B cell (primary cell): ENCODE data around the gene PHRF1. TPM values are rescaled to one million over a fixed set of nuclear protein-coding genes. Genes with fewer than 3 reads are reported as not detected.

Source experiments
- ATAC-seq: fragments of 200-7000 bp; cut with Tn5 transposase; one replicate; pipeline ENCODE4 v1.10.0; 2021; ENCODE audit warnings: low read depth, mild to moderate bottlenecking, moderate number of reproducible peaks, moderate library complexity
- CTCF ChIA-PET: fragments of 350-600 bp; sonication (Branson Sonifier 250); formaldehyde crosslinking; loops from one replicate; lab custom pipeline; 2021; ENCODE audit warnings: antibody characterized with exemption, inconsistent platforms; lab: Charles Lee
- POLR2A ChIA-PET: fragments of 350-600 bp; sonication (Branson Sonifier 250); formaldehyde crosslinking; loops from one replicate; lab custom pipeline; 2021; ENCODE audit warnings: antibody characterized with exemption; lab: Charles Lee
- DNase-seq: peaks from one replicate; pipeline ENCODE4 v3.0.0; 2013
- H2AFZ ChIP-seq: 2 replicates; pipeline ENCODE4 v1.6.1; 2012; ENCODE audit warnings: mild to moderate bottlenecking, low read depth, low read length; ENCODE audit not compliant: insufficient read depth, poor library complexity, severe bottlenecking
- H3K27ac ChIP-seq, 2 donors: 1 replicate in 1 of 2; 2 replicates in 1 of 2; pipeline ENCODE4 v1.5.1; 2012 to 2013; ENCODE audit warnings: low read length in 2 of 2, mild to moderate bottlenecking in 2 of 2, moderate library complexity in 1 of 2
- H3K27me3 ChIP-seq, 4 experiments: fragments of 200-600 bp in 1 of 4; sonication (generic) in 1 of 4; replicated peaks in 1 of 4; 1 replicate in 2 of 4; 2 replicates in 2 of 4; pipeline versions ENCODE4 v1.6.1 to v1.7.0; 2013 to 2016; ENCODE audit warnings: low read length in 3 of 4, mild to moderate bottlenecking in 2 of 4, mixed read lengths in 1 of 4, moderate library complexity in 1 of 4; ENCODE audit not compliant: insufficient read depth in 4 of 4, control insufficient read depth in 3 of 4; ENCODE audit errors: control extremely low read depth in 1 of 4
- H3K36me3 ChIP-seq, 2 experiments: replicated peaks in 1 of 2; 1 replicate in 1 of 2; 2 replicates in 1 of 2; pipeline versions ENCODE4 v1.6.1 to v1.7.1; 2013; ENCODE audit warnings: low read length in 1 of 2; ENCODE audit not compliant: insufficient read depth in 2 of 2, control insufficient read depth in 1 of 2; ENCODE audit errors: control extremely low read depth in 1 of 2, extremely low read depth in 1 of 2
- H3K4me1 ChIP-seq, 2 donors: fragments of 200-600 bp in 1 of 2; sonication (generic) in 1 of 2; 1 replicate in 1 of 2; 2 replicates in 1 of 2; pipeline versions ENCODE4 v1.5.1 to v1.6.1; 2013 to 2017; ENCODE audit warnings: low read length in 2 of 2; ENCODE audit not compliant: control insufficient read depth in 2 of 2, insufficient read depth in 2 of 2
- H3K4me2 ChIP-seq: replicated peaks from 2 replicates; pipeline ENCODE3; 2012; ENCODE audit warnings: mild to moderate bottlenecking, low read depth, low read length; ENCODE audit not compliant: poor library complexity, severe bottlenecking
- H3K4me3 ChIP-seq, 5 experiments: fragments of 200-600 bp in 1 of 5; sonication (generic) in 1 of 5; 1 replicate in 3 of 5; 2 replicates in 2 of 5; pipeline versions ENCODE4 v1.5.1 to v1.7.0; 2011 to 2016; ENCODE audit warnings: low read length in 4 of 5, mild to moderate bottlenecking in 4 of 5, low read depth in 2 of 5, control low read depth in 1 of 5, moderate library complexity in 1 of 5; ENCODE audit not compliant: insufficient read depth in 1 of 5; ENCODE audit errors: control extremely low read depth in 1 of 5, extremely low read depth in 1 of 5
- H3K79me2 ChIP-seq: fragments of 200-600 bp; sonication (generic); one replicate; pipeline ENCODE4 v1.6.0; 2016; ENCODE audit warnings: low read length; ENCODE audit not compliant: control insufficient read depth, insufficient read depth
- H3K9ac ChIP-seq: fragments of 200-600 bp; sonication (generic); 2 replicates; pipeline ENCODE4 v1.6.1; 2017; ENCODE audit warnings: mild to moderate bottlenecking, low read length, moderate library complexity
- H3K9me3 ChIP-seq, 3 donors: one replicate each; pipeline versions ENCODE4 v1.6.1 to v1.7.1; 2013; ENCODE audit warnings: low read length in 2 of 3; ENCODE audit not compliant: control insufficient read depth in 2 of 3, insufficient read depth in 1 of 3; ENCODE audit errors: control extremely low read depth in 1 of 3
- H4K20me1 ChIP-seq: 2 replicates; pipeline ENCODE4 v1.6.0; 2012; ENCODE audit warnings: mild to moderate bottlenecking, low read length; ENCODE audit not compliant: insufficient read depth, control insufficient read depth, poor library complexity, severe bottlenecking
- H3K27ac Mint-ChIP-seq: one replicate; pipeline ENCODE4 v1.8.0; 2021; ENCODE audit warnings: mixed read lengths
- H3K27me3 Mint-ChIP-seq: one replicate; pipeline ENCODE4 v1.8.0; 2021; ENCODE audit warnings: mixed read lengths
- H3K4me1 Mint-ChIP-seq: one replicate; pipeline ENCODE4 v1.8.0; 2021; ENCODE audit warnings: mixed read lengths
- H3K4me3 Mint-ChIP-seq: one replicate; pipeline ENCODE4 v1.8.0; 2021; ENCODE audit warnings: mixed read lengths
- H3K9me3 Mint-ChIP-seq: one replicate; pipeline ENCODE4 v1.8.0; 2022; ENCODE audit warnings: mixed read lengths; ENCODE audit not compliant: insufficient read depth
- EZH2 ChIP-seq: IDR thresholded peaks from 2 replicates; pipeline ENCODE4 v1.6.1; 2012; ENCODE audit warnings: borderline replicate concordance, low read depth, mild to moderate bottlenecking, moderate library complexity, low read length; ENCODE audit not compliant: insufficient read depth, poor library complexity, severe bottlenecking
- WGBS: methylation state at CpG from one replicate; pipeline ENCODE4 v1.1.5; 2013; ENCODE audit warnings: missing lambda C conversion rate; ENCODE audit not compliant: insufficient coverage; 5-methylcytosine and 5-hydroxymethylcytosine counted together
- intact Hi-C: fragments of 100-400 bp; cut with micrococcal nuclease; formaldehyde crosslinking; loops from one replicate; pipeline ENCODE4 v1.10.0; 2022
- polyA plus RNA-seq: library from polyadenylated mRNA; depleted of rRNA; stranded (reverse); fragments of >200 nt; gene quantifications from 2 replicates; pipeline ENCODE4 v1.2.3, GENCODE V29; 2012
- total RNA-seq, 2 donors: library from RNA; stranded (reverse); fragments of 120-200 nt in 1 of 2; gene quantifications; 1 replicate in 1 of 2; 2 replicates in 1 of 2; pipeline versions ENCODE4 v1.2.3 to v1.2.4, GENCODE V29; 2013 to 2022
- TF ChIP-seq, protein P1 (sequence below): fragments of 200-600 bp; IDR thresholded peaks from one replicate; pipeline ENCODE4 v1.8.0; 2022; ENCODE audit warnings: antibody characterized with exemption, mild to moderate bottlenecking

PHRF1 gene
- total and polyA plus RNA-seq, 2 donors (not counting 1 experiment from before 2014, with no cell fraction given) = 22.3 to 57.9 TPM

DNA sequence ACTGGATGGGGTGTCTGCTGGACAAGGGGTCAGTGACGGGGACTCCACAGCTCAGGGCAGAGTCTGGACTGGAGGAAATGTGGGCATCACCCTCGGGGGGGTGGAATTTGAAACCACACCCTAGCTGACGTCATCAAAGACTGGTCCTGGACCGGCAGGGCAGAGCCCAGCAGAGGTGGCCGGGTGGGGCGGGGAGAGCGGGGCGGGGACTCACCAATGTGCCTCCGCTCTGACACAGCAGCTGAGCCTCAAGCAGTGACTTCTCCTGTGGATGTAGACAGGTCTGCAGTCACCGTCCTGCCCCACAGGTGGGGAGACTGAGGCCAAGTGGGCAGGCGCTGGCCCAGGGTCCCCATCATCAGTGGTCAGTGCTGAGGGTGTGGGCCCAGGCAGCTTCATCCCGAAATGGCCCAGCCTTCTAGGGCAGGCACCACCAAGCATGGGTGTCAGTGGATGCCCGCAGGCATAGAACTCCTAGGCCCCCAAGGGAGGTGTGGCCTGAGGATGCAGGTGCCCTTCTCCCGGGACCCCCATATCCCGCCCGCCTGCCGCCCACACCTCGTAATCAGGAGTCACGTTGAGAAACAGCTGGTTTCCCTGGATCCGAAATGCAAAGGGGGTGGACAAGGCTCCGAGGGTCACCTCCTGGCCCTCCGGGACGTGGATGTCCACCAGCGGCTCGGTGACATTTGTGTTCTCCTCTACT is 47.9 kb downstream of the PHRF1 start:
- H3K27me3 Mint-ChIP-seq = peaks cover 21% of the 10 kb centered on the region
- intact Hi-C loops = no loop called here
- peaks cover 18 to 20% of the 10 kb centered on the region in 2 donors for H3K4me1 ChIP-seq
- no peak overlapping the region for H2AFZ ChIP-seq
- peaks cover 0 to 8% (median 0%) of the 10 kb centered on the region in 3 donors for H3K9me3 ChIP-seq
- H3K4me1 Mint-ChIP-seq = peaks cover 15% of the 10 kb centered on the region
- no peak overlapping the region for H3K9ac ChIP-seq
- H4K20me1 ChIP-seq = no peaks in the 10 kb centered on the region
- DNase-seq (peak; percentile 16), ATAC-seq (no peak)
- no peak overlapping the region for H3K27ac Mint-ChIP-seq
- no peaks in the 10 kb centered on the region for H3K79me2 ChIP-seq
- POLR2A ChIA-PET = interaction anchor here (0.7 to 0.9 kb wide), 2 partner anchors 8 to 41 kb away, joined by 3 to 7 read pairs; partner anchors contain the start of gene IRF7
- WGBS = 93% methylated on average over 24 of the region's 25 CpGs
- H3K4me2 ChIP-seq = no peak overlapping the region
- no peaks in the 10 kb centered on the region for H3K36me3 ChIP-seq
- no peak overlapping the region for H3K4me3 Mint-ChIP-seq
- no peak overlapping the region for H3K27ac ChIP-seq
- H3K27me3 ChIP-seq = peaks cover 0 to 34% (median 11%) of the 10 kb centered on the region in 4 experiments
- TF ChIP-seq, protein P1, sequence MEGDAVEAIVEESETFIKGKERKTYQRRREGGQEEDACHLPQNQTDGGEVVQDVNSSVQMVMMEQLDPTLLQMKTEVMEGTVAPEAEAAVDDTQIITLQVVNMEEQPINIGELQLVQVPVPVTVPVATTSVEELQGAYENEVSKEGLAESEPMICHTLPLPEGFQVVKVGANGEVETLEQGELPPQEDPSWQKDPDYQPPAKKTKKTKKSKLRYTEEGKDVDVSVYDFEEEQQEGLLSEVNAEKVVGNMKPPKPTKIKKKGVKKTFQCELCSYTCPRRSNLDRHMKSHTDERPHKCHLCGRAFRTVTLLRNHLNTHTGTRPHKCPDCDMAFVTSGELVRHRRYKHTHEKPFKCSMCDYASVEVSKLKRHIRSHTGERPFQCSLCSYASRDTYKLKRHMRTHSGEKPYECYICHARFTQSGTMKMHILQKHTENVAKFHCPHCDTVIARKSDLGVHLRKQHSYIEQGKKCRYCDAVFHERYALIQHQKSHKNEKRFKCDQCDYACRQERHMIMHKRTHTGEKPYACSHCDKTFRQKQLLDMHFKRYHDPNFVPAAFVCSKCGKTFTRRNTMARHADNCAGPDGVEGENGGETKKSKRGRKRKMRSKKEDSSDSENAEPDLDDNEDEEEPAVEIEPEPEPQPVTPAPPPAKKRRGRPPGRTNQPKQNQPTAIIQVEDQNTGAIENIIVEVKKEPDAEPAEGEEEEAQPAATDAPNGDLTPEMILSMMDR = no peak
- no peak for TF ChIP-seq EZH2
- CTCF ChIA-PET = no interaction called here
- H3K4me3 ChIP-seq = no peak overlapping the region
- H3K9me3 Mint-ChIP-seq = no peaks in the 10 kb centered on the region
